ENCODE results near the gene MIS12. TPM values are rescaled to one million over a fixed set of nuclear protein-coding genes. Genes with fewer than 3 reads are reported as not detected.

MIS12 gene
- total and polyA plus RNA-seq, 8 donors = 4.9 to 12.0 (median 8.5) TPM

GRCh38 chr17:5480962-5481361 is 5.4 kb upstream of the MIS12 start:
- H3K4me3 ChIP-seq = no peak overlapping the region
- FAIRE-seq (no peak), DNase-seq (no peak), ATAC-seq (no peak)
- WGBS, 2 donors = 66 to 76% methylated on average over 6 of the region's 6 CpGs
- intact Hi-C loops (cut with DNase I) = no loop called here
- H3K27me3 ChIP-seq = no peaks in the 10 kb centered on the region
- peaks cover 0 to 51% (median 10%) of the 10 kb centered on the region in 3 donors for H3K36me3 ChIP-seq
- H3K9me3 ChIP-seq = no peaks in the 10 kb centered on the region
- H3K4me1 ChIP-seq = peaks cover 6 to 19% (median 17%) of the 10 kb centered on the region in 3 donors
- H3K27ac ChIP-seq = no peak overlapping the region
- TF ChIP-seq CTCF (IDR thresholded peaks at IDR 0.05) = no peak

- TF ChIP-seq CTCF (IDR thresholded peaks at IDR 0.05) = no peak
- Histone ChIP-seq H3K36me3 (peaks cover 0 to 51% (median 10%) of the 10 kb centered on the region in 3 donors), H3K4me1 (peaks cover 6 to 19% (median 17%) of the 10 kb centered on the region in 3 donors), H3K27ac (no peak overlapping the region), H3K27me3 (no peaks in the 10 kb centered on the region), H3K4me3 (no peak overlapping the region), H3K9me3 (no peaks in the 10 kb centered on the region)
- intact Hi-C loops (cut with DNase I) = no loop called here
- DNase-seq (no peak), ATAC-seq (no peak), FAIRE-seq (no peak)
- WGBS, 2 donors = 65 to 77% methylated on average over 4 of the region's 4 CpGs
Measured at GRCh38 chr17:5481451-5481850, 4.9 kb upstream of the MIS12 start.

DNA sequence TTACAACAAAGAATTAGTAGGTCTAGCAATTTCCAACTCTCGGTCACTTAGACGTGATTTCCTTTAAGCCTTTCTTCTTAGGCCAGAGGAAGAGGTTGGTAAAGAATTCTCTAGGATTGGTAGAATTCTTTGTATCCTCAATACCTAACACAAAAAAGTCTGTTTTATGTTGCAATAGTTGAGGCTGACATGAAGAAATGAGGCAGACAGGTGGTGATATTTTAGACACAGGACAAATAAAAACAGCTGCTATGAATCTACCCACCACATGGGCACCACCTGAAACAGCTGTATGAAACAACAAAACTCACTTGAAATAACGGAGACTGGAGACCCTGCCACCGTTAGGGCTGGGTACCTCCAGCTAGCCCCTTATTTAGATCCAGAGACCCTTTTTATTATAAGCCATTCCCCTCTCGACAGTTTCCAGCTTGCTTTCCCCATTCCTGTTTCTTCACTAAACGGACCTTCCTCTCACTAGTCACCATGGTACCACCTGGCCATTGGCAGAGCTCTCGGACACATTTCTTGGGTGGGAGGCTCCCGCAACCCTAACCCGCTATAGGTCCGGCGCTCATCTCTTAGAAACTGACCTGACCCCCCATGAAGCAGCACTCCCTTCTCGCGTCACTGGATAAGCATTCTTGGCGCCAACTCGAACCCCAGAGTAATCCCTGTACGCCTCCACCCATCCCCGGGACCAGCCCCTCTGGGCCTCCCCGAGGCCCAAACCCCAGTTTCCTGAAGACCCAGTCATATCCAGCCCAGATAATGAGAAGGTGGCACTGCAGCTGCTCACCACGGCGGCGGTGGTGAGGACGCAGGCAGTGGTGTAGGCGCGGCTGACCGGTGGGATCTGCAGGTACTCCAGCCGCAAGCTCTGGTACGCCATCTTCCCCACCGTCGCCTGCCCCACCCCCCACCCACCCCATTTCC is 828 bp upstream of the MIS12 start, which contains the start of gene DERL2:
Gene DERL2, minus strand, starts transcription at position 909 of the 936 bp plus-strand sequence. Its CDS starts 17 bp downstream, at position 892.
- Histone ChIP-seq H3K4me1 (peaks cover 19 to 29% (median 25%) of the 10 kb centered on the region in 3 donors), H3K4me3 (peak within 1 kb of the TSS; percentile 81 to 96 (median 86)), H3K36me3 (peaks cover 0 to 18% (median 3%) of the 10 kb centered on the region in 3 donors), H3K9me3 (no peaks in the 10 kb centered on the region), H3K27ac (peak within 1 kb of the TSS; percentile 95 to 100 (median 100)), H3K27me3 (no peaks in the 10 kb centered on the region)
- ATAC-seq = peak; percentile 0 to 10 (median 4)
- no peak for TF ChIP-seq CTCF (IDR thresholded peaks at IDR 0.05)
- WGBS, 2 donors = 3% methylated on average over 27 to 29 of the region's 29 CpGs
- intact Hi-C loops (cut with DNase I) = no loop called here
- FAIRE-seq = no peak
- DNase-seq = no peak

- H3K4me1 ChIP-seq = peaks cover 19 to 24% (median 21%) of the 10 kb centered on the region in 3 donors
- H3K27me3 ChIP-seq = no peaks in the 10 kb centered on the region
- FAIRE-seq = no peak
- intact Hi-C loops (cut with DNase I) = no loop called here
- H3K9me3 ChIP-seq = no peaks in the 10 kb centered on the region
- no peak overlapping the region for H3K27ac ChIP-seq
- no peak overlapping the region for H3K4me3 ChIP-seq
- TF ChIP-seq CTCF (IDR thresholded peaks at IDR 0.05) = no peak
- no peak for DNase-seq
- ATAC-seq = no peak
- peaks cover 0 to 4% (median 0%) of the 10 kb centered on the region in 3 donors for H3K36me3 ChIP-seq
- 78% methylated on average over 8 of the region's 8 CpGs for WGBS, 2 donors
Measured at GRCh38 chr17:5488752-5489151, 2.4 kb downstream of the MIS12 start.
